ENCODE data around the gene HOMER1. TPM values are rescaled to one million over a fixed set of nuclear protein-coding genes. Genes with fewer than 3 reads are reported as not detected.

The HOMER1 gene
- total RNA-seq, 1 donor from 2014 or later = 59.5 TPM

GRCh38 chr5:79495311-79495710, 18.6 kb downstream of the HOMER1 start:
- DNase-seq (no peak), ATAC-seq (peak; percentile 6)
- intact Hi-C loops (cut with micrococcal nuclease) = no loop called here

GRCh38 chr5:79493596-79494345, 20.2 kb downstream of the HOMER1 start:
- DNase-seq (no peak), ATAC-seq (peak; percentile 57)
- intact Hi-C loops (cut with micrococcal nuclease) = no loop called here

GRCh38 chr5:79491690-79492317, 22.1 kb downstream of the HOMER1 start:
- intact Hi-C loops (cut with micrococcal nuclease) = no loop called here
- DNase-seq = no peak

GRCh38 chr5:79490323-79490936, 23.5 kb downstream of the HOMER1 start:
- ATAC-seq (no peak), DNase-seq (no peak)
- intact Hi-C loops (cut with micrococcal nuclease) = no loop called here

More at GRCh38 chr5:79491690-79492317, 22.1 kb downstream of the HOMER1 start:
- no peak for ATAC-seq

GRCh38 chr5:79489773-79490172, 24.2 kb downstream of the HOMER1 start:
- DNase-seq (no peak), ATAC-seq (no peak)
- intact Hi-C loops (cut with micrococcal nuclease) = no loop called here

- DNase-seq (no peak), ATAC-seq (no peak)
- intact Hi-C loops (cut with micrococcal nuclease) = no loop called here
Observed at GRCh38 chr5:79488775-79489174, 25.2 kb downstream of the HOMER1 start.

- DNase-seq = no peak
- ATAC-seq = no peak
- intact Hi-C loops (cut with micrococcal nuclease) = no loop called here
Observed at GRCh38 chr5:79488058-79488457, 25.9 kb downstream of the HOMER1 start.

GRCh38 chr5:79487251-79487650, 26.7 kb downstream of the HOMER1 start:
- DNase-seq (no peak), ATAC-seq (no peak)
- intact Hi-C loops (cut with micrococcal nuclease) = no loop called here

- ATAC-seq (no peak), DNase-seq (no peak)
- intact Hi-C loops (cut with micrococcal nuclease) = no loop called here
Observed at GRCh38 chr5:79486116-79486515, 27.8 kb downstream of the HOMER1 start.

- intact Hi-C loops (cut with micrococcal nuclease) = no loop called here
- DNase-seq = no peak
- ATAC-seq = no peak
Observed at GRCh38 chr5:79484731-79485130, 29.2 kb downstream of the HOMER1 start.

- DNase-seq (no peak), ATAC-seq (peak; percentile 90)
- intact Hi-C loops (cut with micrococcal nuclease) = no loop called here
Observed at GRCh38 chr5:79481574-79481973, 32.4 kb downstream of the HOMER1 start.

- DNase-seq = no peak
- intact Hi-C loops (cut with micrococcal nuclease) = no loop called here
- peak; percentile 87 for ATAC-seq
Observed at GRCh38 chr5:79480991-79481390, 32.9 kb downstream of the HOMER1 start.

GRCh38 chr5:79475152-79475466, 38.8 kb downstream of the HOMER1 start:
- intact Hi-C loops (cut with micrococcal nuclease) = no loop called here
- peak; percentile 31 for ATAC-seq
- no peak for DNase-seq

GRCh38 chr5:79474367-79475151, 39.4 kb downstream of the HOMER1 start:
- no peak for ATAC-seq
- no peak for DNase-seq
- intact Hi-C loops (cut with micrococcal nuclease) = no loop called here

GRCh38 chr5:79471556-79471955, 42.4 kb downstream of the HOMER1 start:
- intact Hi-C loops (cut with micrococcal nuclease) = no loop called here
- DNase-seq = no peak
- peak; percentile 49 for ATAC-seq

GRCh38 chr5:79464695-79465332, 49.1 kb downstream of the HOMER1 start:
- no peak for DNase-seq
- intact Hi-C loops (cut with micrococcal nuclease) = loop anchor here (5.0 to 10.0 kb wide), 2 partner anchors 333 to 440 kb away; no protein-coding TSS in a partner anchor
- ATAC-seq = peak; percentile 60

- intact Hi-C loops (cut with micrococcal nuclease) = loop anchor here (5.0 to 10.0 kb wide), 2 partner anchors 332 to 439 kb away; no protein-coding TSS in a partner anchor
- no peak for DNase-seq
- peak; percentile 45 for ATAC-seq
Observed at GRCh38 chr5:79464278-79464677, 49.7 kb downstream of the HOMER1 start.

GRCh38 chr5:79459626-79460025, 54.3 kb downstream of the HOMER1 start:
- ATAC-seq (peak; percentile 41), DNase-seq (no peak)
- intact Hi-C loops (cut with micrococcal nuclease) = loop anchor here (5.0 to 10.0 kb wide), 2 partner anchors 327 to 435 kb away; no protein-coding TSS in a partner anchor

Data from left ventricle myocardium superior (tissue), 1 donor.